ENCODE data around the gene FARP1.

- TF ChIP-seq POLR2A (IDR thresholded peaks at IDR 0.05) = no peak
- TF ChIP-seq, protein P1, sequence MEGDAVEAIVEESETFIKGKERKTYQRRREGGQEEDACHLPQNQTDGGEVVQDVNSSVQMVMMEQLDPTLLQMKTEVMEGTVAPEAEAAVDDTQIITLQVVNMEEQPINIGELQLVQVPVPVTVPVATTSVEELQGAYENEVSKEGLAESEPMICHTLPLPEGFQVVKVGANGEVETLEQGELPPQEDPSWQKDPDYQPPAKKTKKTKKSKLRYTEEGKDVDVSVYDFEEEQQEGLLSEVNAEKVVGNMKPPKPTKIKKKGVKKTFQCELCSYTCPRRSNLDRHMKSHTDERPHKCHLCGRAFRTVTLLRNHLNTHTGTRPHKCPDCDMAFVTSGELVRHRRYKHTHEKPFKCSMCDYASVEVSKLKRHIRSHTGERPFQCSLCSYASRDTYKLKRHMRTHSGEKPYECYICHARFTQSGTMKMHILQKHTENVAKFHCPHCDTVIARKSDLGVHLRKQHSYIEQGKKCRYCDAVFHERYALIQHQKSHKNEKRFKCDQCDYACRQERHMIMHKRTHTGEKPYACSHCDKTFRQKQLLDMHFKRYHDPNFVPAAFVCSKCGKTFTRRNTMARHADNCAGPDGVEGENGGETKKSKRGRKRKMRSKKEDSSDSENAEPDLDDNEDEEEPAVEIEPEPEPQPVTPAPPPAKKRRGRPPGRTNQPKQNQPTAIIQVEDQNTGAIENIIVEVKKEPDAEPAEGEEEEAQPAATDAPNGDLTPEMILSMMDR (IDR thresholded peaks at IDR 0.05) = no peak
These were observed 73.3 kb downstream of the FARP1 start for GRCh38 chr13:98216135-98216565.
